ENCODE results near the gene SIAH3.

Gene SIAH3

GRCh38 chr13:45808925-45809324 lies 42.6 kb downstream of the SIAH3 start:
- no peak overlapping the region for H3K4me3 Mint-ChIP-seq
- H3K9me3 Mint-ChIP-seq, result no peaks in the 10 kb centered on the region
- no peak for ATAC-seq (replicated peaks; ENCODE audit: extremely low read depth, poor library complexity, severe bottlenecking)
- no peaks in the 10 kb centered on the region for H3K27me3 Mint-ChIP-seq
- no peaks in the 10 kb centered on the region for H3K4me1 Mint-ChIP-seq
- no peak for DNase-seq (ENCODE audit: low spot score in 2 of 2)
- no peak overlapping the region for H3K27ac Mint-ChIP-seq (ENCODE audit: low read depth)
- H3K36me3 Mint-ChIP-seq (ENCODE audit: insufficient read depth), result no peaks in the 10 kb centered on the region

GRCh38 chr13:45807520-45808099 lies 43.9 kb downstream of the SIAH3 start:
- H3K27me3 Mint-ChIP-seq, result no peaks in the 10 kb centered on the region
- no peak for ATAC-seq (replicated peaks; ENCODE audit: extremely low read depth, poor library complexity, severe bottlenecking)
- no peaks in the 10 kb centered on the region for H3K4me1 Mint-ChIP-seq
- no peak overlapping the region for H3K27ac Mint-ChIP-seq (ENCODE audit: low read depth)
- no peak overlapping the region for H3K4me3 Mint-ChIP-seq
- no peaks in the 10 kb centered on the region for H3K9me3 Mint-ChIP-seq
- no peaks in the 10 kb centered on the region for H3K36me3 Mint-ChIP-seq (ENCODE audit: insufficient read depth)
- DNase-seq (ENCODE audit: low spot score in 2 of 2), result no peak

- no peaks in the 10 kb centered on the region for H3K4me1 Mint-ChIP-seq
- ATAC-seq (replicated peaks; ENCODE audit: extremely low read depth, poor library complexity, severe bottlenecking) (no peak), DNase-seq (ENCODE audit: low spot score in 2 of 2) (no peak)
- H3K9me3 Mint-ChIP-seq, result no peaks in the 10 kb centered on the region
- no peaks in the 10 kb centered on the region for H3K36me3 Mint-ChIP-seq (ENCODE audit: insufficient read depth)
- no peak overlapping the region for H3K4me3 Mint-ChIP-seq
- H3K27me3 Mint-ChIP-seq, result no peaks in the 10 kb centered on the region
- H3K27ac Mint-ChIP-seq (ENCODE audit: low read depth), result no peak overlapping the region
Observed at GRCh38 chr13:45800485-45800884, 51.1 kb downstream of the SIAH3 start.

- Mint-ChIP-seq H3K27me3 (peaks cover 3% of the 10 kb centered on the region), H3K9me3 (peaks cover 3% of the 10 kb centered on the region), H3K4me1 (no peaks in the 10 kb centered on the region), H3K36me3 (ENCODE audit: insufficient read depth) (no peaks in the 10 kb centered on the region), H3K4me3 (no peak overlapping the region), H3K27ac (ENCODE audit: low read depth) (no peak overlapping the region)
- ATAC-seq (replicated peaks; ENCODE audit: extremely low read depth, poor library complexity, severe bottlenecking), result no peak
- DNase-seq (ENCODE audit: low spot score in 2 of 2), result no peak
Observed at GRCh38 chr13:45799451-45799850, 52.1 kb downstream of the SIAH3 start.

- no peaks in the 10 kb centered on the region for H3K36me3 Mint-ChIP-seq (ENCODE audit: insufficient read depth)
- no peaks in the 10 kb centered on the region for H3K4me1 Mint-ChIP-seq
- H3K4me3 Mint-ChIP-seq, result no peak overlapping the region
- no peak for ATAC-seq (replicated peaks; ENCODE audit: extremely low read depth, poor library complexity, severe bottlenecking)
- no peak for DNase-seq (ENCODE audit: low spot score in 2 of 2)
- H3K27ac Mint-ChIP-seq (ENCODE audit: low read depth), result no peak overlapping the region
- H3K9me3 Mint-ChIP-seq, result peaks cover 7% of the 10 kb centered on the region
- peaks cover 9% of the 10 kb centered on the region for H3K27me3 Mint-ChIP-seq
Observed at GRCh38 chr13:45798851-45799250, 52.7 kb downstream of the SIAH3 start.

GRCh38 chr13:45796426-45797235 lies 54.9 kb downstream of the SIAH3 start:
- H3K27ac Mint-ChIP-seq (ENCODE audit: low read depth), result no peak overlapping the region
- H3K4me3 Mint-ChIP-seq, result no peak overlapping the region
- no peaks in the 10 kb centered on the region for H3K4me1 Mint-ChIP-seq
- DNase-seq (ENCODE audit: low spot score in 2 of 2) (no peak), ATAC-seq (replicated peaks; ENCODE audit: extremely low read depth, poor library complexity, severe bottlenecking) (no peak)
- peaks cover 26% of the 10 kb centered on the region for H3K27me3 Mint-ChIP-seq
- peaks cover 11% of the 10 kb centered on the region for H3K9me3 Mint-ChIP-seq
- H3K36me3 Mint-ChIP-seq (ENCODE audit: insufficient read depth), result no peaks in the 10 kb centered on the region

- H3K36me3 Mint-ChIP-seq (ENCODE audit: insufficient read depth), result peaks cover 2% of the 10 kb centered on the region
Observed at GRCh38 chr13:45792827-45793303, 58.7 kb downstream of the SIAH3 start.

GRCh38 chr13:45788011-45788410 lies 63.5 kb downstream of the SIAH3 start:
- Mint-ChIP-seq H3K27ac (ENCODE audit: low read depth) (no peak overlapping the region), H3K4me3 (no peak overlapping the region), H3K9me3 (no peaks in the 10 kb centered on the region), H3K4me1 (peaks cover 9% of the 10 kb centered on the region), H3K27me3 (peaks cover 58% of the 10 kb centered on the region), H3K36me3 (ENCODE audit: insufficient read depth) (peaks cover 2% of the 10 kb centered on the region)
- ATAC-seq (replicated peaks; ENCODE audit: extremely low read depth, poor library complexity, severe bottlenecking) (no peak), DNase-seq (ENCODE audit: low spot score in 2 of 2) (no peak)

More at GRCh38 chr13:45792827-45793303, 58.7 kb downstream of the SIAH3 start:
- H3K4me3 Mint-ChIP-seq, result no peak overlapping the region
- H3K27ac Mint-ChIP-seq (ENCODE audit: low read depth), result no peak overlapping the region
- H3K9me3 Mint-ChIP-seq, result peaks cover 11% of the 10 kb centered on the region
- peaks cover 39% of the 10 kb centered on the region for H3K27me3 Mint-ChIP-seq
- no peaks in the 10 kb centered on the region for H3K4me1 Mint-ChIP-seq
- ATAC-seq (replicated peaks; ENCODE audit: extremely low read depth, poor library complexity, severe bottlenecking) (no peak), DNase-seq (ENCODE audit: low spot score in 2 of 2) (no peak)

- no peak overlapping the region for H3K27ac Mint-ChIP-seq (ENCODE audit: low read depth)
- peaks cover 2% of the 10 kb centered on the region for H3K36me3 Mint-ChIP-seq (ENCODE audit: insufficient read depth)
- no peak overlapping the region for H3K4me3 Mint-ChIP-seq
- peaks cover 9% of the 10 kb centered on the region for H3K4me1 Mint-ChIP-seq
- DNase-seq (ENCODE audit: low spot score in 2 of 2), result no peak
- H3K9me3 Mint-ChIP-seq, result no peaks in the 10 kb centered on the region
- H3K27me3 Mint-ChIP-seq, result peaks cover 58% of the 10 kb centered on the region
- ATAC-seq (replicated peaks; ENCODE audit: extremely low read depth, poor library complexity, severe bottlenecking), result no peak
Observed at GRCh38 chr13:45787346-45787745, 64.2 kb downstream of the SIAH3 start.

GRCh38 chr13:45786293-45786920 lies 65.1 kb downstream of the SIAH3 start:
- peaks cover 9% of the 10 kb centered on the region for H3K4me1 Mint-ChIP-seq
- no peaks in the 10 kb centered on the region for H3K9me3 Mint-ChIP-seq
- DNase-seq (ENCODE audit: low spot score in 2 of 2) (no peak), ATAC-seq (replicated peaks; ENCODE audit: extremely low read depth, poor library complexity, severe bottlenecking) (no peak)
- H3K4me3 Mint-ChIP-seq, result no peak overlapping the region
- H3K36me3 Mint-ChIP-seq (ENCODE audit: insufficient read depth), result peaks cover 2% of the 10 kb centered on the region
- peaks cover 59% of the 10 kb centered on the region for H3K27me3 Mint-ChIP-seq
- H3K27ac Mint-ChIP-seq (ENCODE audit: low read depth), result no peak overlapping the region

GRCh38 chr13:45784755-45785675 lies 66.5 kb downstream of the SIAH3 start:
- Mint-ChIP-seq H3K36me3 (ENCODE audit: insufficient read depth) (peaks cover 2% of the 10 kb centered on the region), H3K4me3 (no peak overlapping the region), H3K4me1 (peaks cover 9% of the 10 kb centered on the region), H3K9me3 (no peaks in the 10 kb centered on the region), H3K27me3 (peaks cover 63% of the 10 kb centered on the region), H3K27ac (ENCODE audit: low read depth) (no peak overlapping the region)
- no peak for ATAC-seq (replicated peaks; ENCODE audit: extremely low read depth, poor library complexity, severe bottlenecking)
- DNase-seq (ENCODE audit: low spot score in 2 of 2), result no peak

- H3K27me3 Mint-ChIP-seq, result peaks cover 58% of the 10 kb centered on the region
- no peaks in the 10 kb centered on the region for H3K9me3 Mint-ChIP-seq
- H3K27ac Mint-ChIP-seq (ENCODE audit: low read depth), result no peak overlapping the region
- no peak for DNase-seq (ENCODE audit: low spot score in 2 of 2)
- peaks cover 1% of the 10 kb centered on the region for H3K36me3 Mint-ChIP-seq (ENCODE audit: insufficient read depth)
- H3K4me1 Mint-ChIP-seq, result peaks cover 9% of the 10 kb centered on the region
- no peak overlapping the region for H3K4me3 Mint-ChIP-seq
- ATAC-seq (replicated peaks; ENCODE audit: extremely low read depth, poor library complexity, severe bottlenecking), result no peak
Observed at GRCh38 chr13:45783346-45784043, 68.1 kb downstream of the SIAH3 start.
